ENCODE results near the gene IL11RA.

- TF ChIP-seq CTCF (conservative IDR thresholded peaks at IDR 0.05) (no peak), ZFX (IDR thresholded peaks at IDR 0.05) (no peak)
These were observed 22.5 kb upstream of the IL11RA start for GRCh38 chr9:34629491-34629808.
